Ishikawa (cell line): ENCODE data around the gene GATB.

Experiments used
- CEBPB ChIP-seq: IDR thresholded peaks from 2 replicates; pipeline ENCODE4 v1.6.1; 2012
- CREB1 ChIP-seq: IDR thresholded peaks from 2 replicates; pipeline ENCODE4 v1.6.1; 2012; ENCODE audit warnings: low read depth
- EGR1 ChIP-seq: IDR thresholded peaks from 2 replicates; pipeline ENCODE4 v1.6.1; 2012
- EP300 ChIP-seq: IDR thresholded peaks from 2 replicates; pipeline ENCODE4 v1.6.1; 2012; ENCODE audit warnings: borderline replicate concordance
- FOXM1 ChIP-seq: IDR thresholded peaks from 2 replicates; pipeline ENCODE4 v1.6.1; 2012; ENCODE audit warnings: low read depth, borderline replicate concordance
- MAX ChIP-seq: IDR thresholded peaks from 2 replicates; pipeline ENCODE4 v1.6.1; 2012
- NFIC ChIP-seq: IDR thresholded peaks from 2 replicates; pipeline ENCODE4 v1.6.1; 2012
- RAD21 ChIP-seq: IDR thresholded peaks from 2 replicates; pipeline ENCODE4 v1.6.1; 2012; ENCODE audit warnings: low read depth
- REST ChIP-seq: IDR thresholded peaks from 2 replicates; pipeline ENCODE4 v1.6.1; 2012; ENCODE audit warnings: low read depth, mild to moderate bottlenecking
- TAF1 ChIP-seq: IDR thresholded peaks from 2 replicates; pipeline ENCODE4 v1.6.1; 2012; ENCODE audit warnings: low read depth, mild to moderate bottlenecking
- TCF12 ChIP-seq: IDR thresholded peaks from 2 replicates; pipeline ENCODE4 v1.6.1; 2012; ENCODE audit warnings: low read depth
- TEAD4 ChIP-seq: IDR thresholded peaks from 2 replicates; pipeline ENCODE4 v1.6.1; 2012
- USF1 ChIP-seq: IDR thresholded peaks from 2 replicates; pipeline ENCODE4 v1.6.1; 2012
- YY1 ChIP-seq: IDR thresholded peaks from 2 replicates; pipeline ENCODE4 v1.6.1; 2012; ENCODE audit warnings: low read depth
- ZBTB7A ChIP-seq: IDR thresholded peaks from 2 replicates; pipeline ENCODE4 v1.6.1; 2012; ENCODE audit warnings: low read depth

GATB gene

GRCh38 chr4:151801547-151802516 is 41.0 kb upstream of the GATB start:
- TF ChIP-seq RAD21 (peak; percentile 59), YY1 (peak; percentile 84), CEBPB (no peak)

- TF ChIP-seq CREB1 (no peak), NFIC (no peak), ZBTB7A (no peak), YY1 (no peak), RAD21 (no peak), TCF12 (no peak), TAF1 (no peak), EP300 (no peak), CEBPB (no peak), TEAD4 (no peak), MAX (no peak), REST (no peak), FOXM1 (no peak), USF1 (no peak), EGR1 (no peak)
These were observed 38.7 kb upstream of the GATB start for GRCh38 chr4:151799417-151800012.

GRCh38 chr4:151798678-151799416 is 38.0 kb upstream of the GATB start:
- TF ChIP-seq TEAD4, result no peak

- no peak for TF ChIP-seq CREB1
- peak; percentile 50 for TF ChIP-seq USF1
- TF ChIP-seq ZBTB7A, result no peak
These were observed 37.0 kb upstream of the GATB start for GRCh38 chr4:151797853-151798252.

GRCh38 chr4:151797131-151797530 is 36.3 kb upstream of the GATB start:
- TF ChIP-seq TCF12 (no peak), REST (no peak), EGR1 (no peak), EP300 (no peak), FOXM1 (no peak), USF1 (no peak), YY1 (no peak), ZBTB7A (no peak), MAX (no peak), TEAD4 (no peak), CREB1 (no peak), NFIC (no peak), CEBPB (no peak), RAD21 (no peak), TAF1 (no peak)
